H7 (cell line): ENCODE measurements around the gene UNC13C. TPM values are rescaled to one million over a fixed set of nuclear protein-coding genes. Genes with fewer than 3 reads are reported as not detected.
"Not testable (repeated sequence)": the region's sequence is repeated elsewhere in the genome, so short reads cannot be mapped to it uniquely, and the experiment has no call there.

Experiments used
- DNase-seq: peaks from one replicate; pipeline ENCODE4 v3.0.0; 2012
- H3K27me3 ChIP-seq: 2 replicates; pipeline ENCODE4 v1.6.0; 2011; ENCODE audit warnings: mild to moderate bottlenecking, low read length; ENCODE audit not compliant: control insufficient read depth, insufficient read depth
- H3K36me3 ChIP-seq: replicated peaks from 2 replicates; pipeline ENCODE4 v1.5.1; 2011; ENCODE audit warnings: low read length; ENCODE audit not compliant: control insufficient read depth, insufficient read depth
- H3K4me3 ChIP-seq: 2 replicates; pipeline ENCODE4 v1.5.1; 2011; ENCODE audit warnings: low read depth, mild to moderate bottlenecking, control low read depth, low read length, moderate library complexity; ENCODE audit not compliant: insufficient read depth
- total RNA-seq: library from RNA; depleted of rRNA; stranded (reverse); fragments of >200 nt; shearing (Covaris generic); gene quantifications from 2 replicates; pipeline ENCODE4 v1.2.3, GENCODE V29; 2014

Gene UNC13C
- total RNA-seq, 1 experiment from 2014 or later = 0.03 TPM

- H3K4me3 ChIP-seq = no peak overlapping the region
- H3K36me3 ChIP-seq = no peaks in the 10 kb centered on the region
- DNase-seq = no peak
- no peaks in the 10 kb centered on the region for H3K27me3 ChIP-seq
Observed at GRCh38 chr15:54345301-54345700, 367.1 kb downstream of the UNC13C start.

- H3K36me3 ChIP-seq = no peaks in the 10 kb centered on the region
- H3K4me3 ChIP-seq = no peak overlapping the region
- no peak for DNase-seq
- H3K27me3 ChIP-seq = no peaks in the 10 kb centered on the region
Observed at GRCh38 chr15:54345827-54346226, 367.6 kb downstream of the UNC13C start.

GRCh38 chr15:54347082-54347827 is 369.0 kb downstream of the UNC13C start:
- H3K4me3 ChIP-seq = no peak overlapping the region
- no peaks in the 10 kb centered on the region for H3K36me3 ChIP-seq
- DNase-seq = no peak
- H3K27me3 ChIP-seq = no peaks in the 10 kb centered on the region

- DNase-seq = no peak
- Histone ChIP-seq H3K4me3 (no peak overlapping the region), H3K36me3 (no peaks in the 10 kb centered on the region), H3K27me3 (no peaks in the 10 kb centered on the region)
Observed at GRCh38 chr15:54353726-54354125, 375.5 kb downstream of the UNC13C start.

- no peak overlapping the region for H3K4me3 ChIP-seq
- DNase-seq = no peak
- H3K27me3 ChIP-seq = no peaks in the 10 kb centered on the region
- H3K36me3 ChIP-seq = no peaks in the 10 kb centered on the region
Observed at GRCh38 chr15:54354341-54354740, 376.1 kb downstream of the UNC13C start.

GRCh38 chr15:54364961-54365360 is 386.7 kb downstream of the UNC13C start:
- peak; percentile 4 for DNase-seq
- Histone ChIP-seq H3K36me3 (no peaks in the 10 kb centered on the region), H3K4me3 (no peak overlapping the region), H3K27me3 (no peaks in the 10 kb centered on the region)

- Histone ChIP-seq H3K27me3 (no peaks in the 10 kb centered on the region), H3K36me3 (no peaks in the 10 kb centered on the region), H3K4me3 (no peak overlapping the region)
- no peak for DNase-seq
Observed at GRCh38 chr15:54373332-54373731, 395.1 kb downstream of the UNC13C start.

- Histone ChIP-seq H3K27me3 (no peaks in the 10 kb centered on the region), H3K36me3 (no peaks in the 10 kb centered on the region), H3K4me3 (no peak overlapping the region)
- no peak for DNase-seq
Observed at GRCh38 chr15:54374184-54374952, 396.1 kb downstream of the UNC13C start.

- H3K4me3 ChIP-seq = no peak overlapping the region
- no peak for DNase-seq
- no peaks in the 10 kb centered on the region for H3K36me3 ChIP-seq
- H3K27me3 ChIP-seq = no peaks in the 10 kb centered on the region
Observed at GRCh38 chr15:54387799-54388198, 409.6 kb downstream of the UNC13C start.

GRCh38 chr15:54388746-54389145 is 410.5 kb downstream of the UNC13C start:
- no peak for DNase-seq
- Histone ChIP-seq H3K36me3 (no peaks in the 10 kb centered on the region), H3K27me3 (no peaks in the 10 kb centered on the region), H3K4me3 (no peak overlapping the region)

- H3K36me3 ChIP-seq = no peaks in the 10 kb centered on the region
- no peak overlapping the region for H3K4me3 ChIP-seq
- no peak for DNase-seq
- no peaks in the 10 kb centered on the region for H3K27me3 ChIP-seq
Observed at GRCh38 chr15:54410481-54410880, 432.2 kb downstream of the UNC13C start.

- no peak overlapping the region for H3K4me3 ChIP-seq
- no peak for DNase-seq
- H3K36me3 ChIP-seq = no peaks in the 10 kb centered on the region
- no peaks in the 10 kb centered on the region for H3K27me3 ChIP-seq
Observed at GRCh38 chr15:54424171-54424570, 445.9 kb downstream of the UNC13C start.

- Histone ChIP-seq H3K27me3 (no peaks in the 10 kb centered on the region), H3K36me3 (no peaks in the 10 kb centered on the region), H3K4me3 (no peak overlapping the region)
- DNase-seq = no peak
Observed at GRCh38 chr15:54428596-54428995, 450.4 kb downstream of the UNC13C start.

- H3K4me3 ChIP-seq, H3K27me3 ChIP-seq, DNase-seq: not testable (repeated sequence)
Observed at GRCh38 chr15:54450288-54450687, 472.0 kb downstream of the UNC13C start.

GRCh38 chr15:54456413-54456812 is 478.2 kb downstream of the UNC13C start:
- no peaks in the 10 kb centered on the region for H3K27me3 ChIP-seq
- DNase-seq = no peak
- no peak overlapping the region for H3K4me3 ChIP-seq
- H3K36me3 ChIP-seq = no peaks in the 10 kb centered on the region

More at GRCh38 chr15:54450288-54450687, 472.0 kb downstream of the UNC13C start:
- H3K36me3 ChIP-seq = not testable (repeated sequence)
